Ishikawa (cell line): ENCODE data around the gene MAP4K4.

Experiments
- CREB1 ChIP-seq: IDR thresholded peaks from 2 replicates; pipeline ENCODE4 v1.6.1; 2012; ENCODE audit warnings: low read depth
- EP300 ChIP-seq: IDR thresholded peaks from 2 replicates; pipeline ENCODE4 v1.6.1; 2012; ENCODE audit warnings: borderline replicate concordance
- NFIC ChIP-seq: IDR thresholded peaks from 2 replicates; pipeline ENCODE4 v1.6.1; 2012
- TAF1 ChIP-seq: IDR thresholded peaks from 2 replicates; pipeline ENCODE4 v1.6.1; 2012; ENCODE audit warnings: low read depth, mild to moderate bottlenecking
- TF ChIP-seq, protein P1 (sequence below): IDR thresholded peaks from 2 replicates; pipeline ENCODE4 v1.6.1; 2012
- TF ChIP-seq, protein P2 (sequence below): IDR thresholded peaks from 2 replicates; pipeline ENCODE4 v1.6.1; 2012; ENCODE audit warnings: low read depth, mild to moderate bottlenecking
- TF ChIP-seq, protein P3 (sequence below): IDR thresholded peaks from 2 replicates; pipeline ENCODE4 v1.6.1; 2012

DNA sequence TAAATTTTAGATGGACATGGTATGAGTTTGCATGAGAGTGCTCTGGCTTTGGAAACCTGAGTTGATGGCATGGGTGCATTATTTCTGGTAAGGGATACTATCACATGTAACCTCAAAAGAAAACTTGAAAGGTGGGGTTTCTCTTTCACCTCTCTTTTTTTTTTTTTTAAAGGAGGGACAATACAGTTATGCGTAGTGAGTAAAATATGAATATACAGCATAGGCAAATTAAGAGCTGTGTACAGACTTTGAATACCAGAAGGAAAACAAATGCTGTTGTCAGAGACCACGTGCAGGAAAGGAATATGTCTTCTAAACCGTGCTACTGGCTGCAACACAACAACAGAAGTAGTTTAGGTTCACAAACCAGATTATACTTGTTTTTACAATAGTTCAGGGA is 82.1 kb downstream of the MAP4K4 start:
- no peak for TF ChIP-seq CREB1
- TF ChIP-seq, protein P1, sequence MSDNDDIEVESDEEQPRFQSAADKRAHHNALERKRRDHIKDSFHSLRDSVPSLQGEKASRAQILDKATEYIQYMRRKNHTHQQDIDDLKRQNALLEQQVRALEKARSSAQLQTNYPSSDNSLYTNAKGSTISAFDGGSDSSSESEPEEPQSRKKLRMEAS = no peak
- TF ChIP-seq, protein P2, sequence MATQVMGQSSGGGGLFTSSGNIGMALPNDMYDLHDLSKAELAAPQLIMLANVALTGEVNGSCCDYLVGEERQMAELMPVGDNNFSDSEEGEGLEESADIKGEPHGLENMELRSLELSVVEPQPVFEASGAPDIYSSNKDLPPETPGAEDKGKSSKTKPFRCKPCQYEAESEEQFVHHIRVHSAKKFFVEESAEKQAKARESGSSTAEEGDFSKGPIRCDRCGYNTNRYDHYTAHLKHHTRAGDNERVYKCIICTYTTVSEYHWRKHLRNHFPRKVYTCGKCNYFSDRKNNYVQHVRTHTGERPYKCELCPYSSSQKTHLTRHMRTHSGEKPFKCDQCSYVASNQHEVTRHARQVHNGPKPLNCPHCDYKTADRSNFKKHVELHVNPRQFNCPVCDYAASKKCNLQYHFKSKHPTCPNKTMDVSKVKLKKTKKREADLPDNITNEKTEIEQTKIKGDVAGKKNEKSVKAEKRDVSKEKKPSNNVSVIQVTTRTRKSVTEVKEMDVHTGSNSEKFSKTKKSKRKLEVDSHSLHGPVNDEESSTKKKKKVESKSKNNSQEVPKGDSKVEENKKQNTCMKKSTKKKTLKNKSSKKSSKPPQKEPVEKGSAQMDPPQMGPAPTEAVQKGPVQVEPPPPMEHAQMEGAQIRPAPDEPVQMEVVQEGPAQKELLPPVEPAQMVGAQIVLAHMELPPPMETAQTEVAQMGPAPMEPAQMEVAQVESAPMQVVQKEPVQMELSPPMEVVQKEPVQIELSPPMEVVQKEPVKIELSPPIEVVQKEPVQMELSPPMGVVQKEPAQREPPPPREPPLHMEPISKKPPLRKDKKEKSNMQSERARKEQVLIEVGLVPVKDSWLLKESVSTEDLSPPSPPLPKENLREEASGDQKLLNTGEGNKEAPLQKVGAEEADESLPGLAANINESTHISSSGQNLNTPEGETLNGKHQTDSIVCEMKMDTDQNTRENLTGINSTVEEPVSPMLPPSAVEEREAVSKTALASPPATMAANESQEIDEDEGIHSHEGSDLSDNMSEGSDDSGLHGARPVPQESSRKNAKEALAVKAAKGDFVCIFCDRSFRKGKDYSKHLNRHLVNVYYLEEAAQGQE = no peak
- TF ChIP-seq, protein P3, sequence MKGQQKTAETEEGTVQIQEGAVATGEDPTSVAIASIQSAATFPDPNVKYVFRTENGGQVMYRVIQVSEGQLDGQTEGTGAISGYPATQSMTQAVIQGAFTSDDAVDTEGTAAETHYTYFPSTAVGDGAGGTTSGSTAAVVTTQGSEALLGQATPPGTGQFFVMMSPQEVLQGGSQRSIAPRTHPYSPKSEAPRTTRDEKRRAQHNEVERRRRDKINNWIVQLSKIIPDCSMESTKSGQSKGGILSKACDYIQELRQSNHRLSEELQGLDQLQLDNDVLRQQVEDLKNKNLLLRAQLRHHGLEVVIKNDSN = no peak
- TF ChIP-seq EP300 = no peak
- no peak for TF ChIP-seq TAF1
- no peak for TF ChIP-seq NFIC
